Activated CD4-positive, CD25-positive, alpha-beta regulatory T cell treated with anti-CD3 and anti-CD28 coated beads, Interleukin-2, amount 50 U/mL, for 72 hours (primary cell): Measurements from ENCODE around the gene CD83.

ENCODE experiments used
- DNase-seq: peaks from one replicate; pipeline ENCODE4 v3.0.0; 2021

Gene CD83

GRCh38 chr6:14127611-14128010, 10.0 kb downstream of the CD83 start:
- no peak for DNase-seq

- no peak for DNase-seq
Observed at GRCh38 chr6:14128012-14128411, 10.4 kb downstream of the CD83 start.

- no peak for DNase-seq
Observed at GRCh38 chr6:14128746-14129145, 11.2 kb downstream of the CD83 start.

DNA sequence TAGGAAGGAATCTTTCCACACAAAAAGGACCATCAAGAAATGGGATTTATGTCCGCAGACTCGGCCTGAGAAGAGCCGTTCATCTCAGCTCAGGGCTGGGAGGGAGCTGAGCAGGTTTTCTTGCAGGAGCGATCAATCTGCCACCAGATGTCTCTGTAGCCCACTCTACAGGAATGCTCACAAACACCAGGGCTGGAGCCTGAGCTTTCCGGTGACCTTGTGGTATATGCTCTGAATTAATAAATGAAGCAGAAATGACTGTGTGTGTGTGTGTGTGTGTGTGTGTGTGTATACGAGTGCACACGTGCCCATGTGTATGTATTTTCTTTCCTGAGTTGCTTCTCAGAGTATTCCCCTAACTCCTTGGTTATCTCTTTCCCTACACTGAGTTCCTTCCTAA, 12.0 kb downstream of the CD83 start:
- DNase-seq, result no peak

DNA sequence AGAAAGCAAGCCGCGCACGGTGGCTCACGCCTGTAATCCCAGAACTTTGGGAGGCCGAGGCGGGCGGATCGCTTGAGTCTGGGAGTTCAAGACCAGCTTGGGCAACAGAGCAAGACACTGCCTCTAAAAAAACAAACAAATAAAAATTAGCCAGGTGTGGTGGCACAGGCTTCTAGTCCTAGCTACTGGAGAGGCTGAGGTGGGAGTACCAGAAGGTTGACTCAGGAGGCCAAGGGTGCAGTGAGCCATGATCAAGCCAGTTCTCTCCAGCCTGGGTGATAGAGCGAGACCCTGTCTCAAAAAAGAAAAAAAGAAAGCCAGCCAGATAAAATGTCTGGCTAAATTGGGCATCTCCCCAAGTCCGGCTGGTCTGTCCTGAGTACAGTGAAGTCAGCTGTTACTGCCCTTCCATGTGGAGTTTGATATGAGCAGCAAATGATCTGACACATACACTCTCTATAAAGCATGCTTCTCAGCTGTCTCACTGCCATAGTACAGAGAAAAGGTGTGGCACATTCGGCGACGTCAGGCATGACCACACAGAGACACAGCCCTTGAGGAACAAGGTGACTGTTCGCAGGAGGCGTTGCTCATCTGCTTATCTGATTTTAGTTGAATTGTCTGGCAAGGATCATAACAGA, 13.0 kb downstream of the CD83 start:
- DNase-seq, result no peak

DNA sequence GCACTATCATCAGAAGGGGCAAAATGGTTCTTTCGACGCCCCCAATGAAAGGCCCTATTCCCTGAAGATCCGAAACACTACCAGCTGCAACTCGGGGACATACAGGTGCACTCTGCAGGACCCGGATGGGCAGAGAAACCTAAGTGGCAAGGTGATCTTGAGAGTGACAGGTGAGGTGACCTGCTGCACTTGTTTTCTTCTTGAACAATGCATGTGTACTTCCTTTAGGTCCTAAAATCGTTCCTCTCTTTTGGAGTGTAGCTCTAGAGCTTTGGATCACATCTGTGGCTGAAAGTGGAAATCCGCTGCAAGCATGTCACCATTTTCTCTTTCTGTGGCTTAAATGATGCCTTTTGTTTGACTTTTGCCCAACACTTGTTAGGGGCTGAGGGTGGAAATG, 14.0 kb downstream of the CD83 start:
- DNase-seq, result no peak

DNA sequence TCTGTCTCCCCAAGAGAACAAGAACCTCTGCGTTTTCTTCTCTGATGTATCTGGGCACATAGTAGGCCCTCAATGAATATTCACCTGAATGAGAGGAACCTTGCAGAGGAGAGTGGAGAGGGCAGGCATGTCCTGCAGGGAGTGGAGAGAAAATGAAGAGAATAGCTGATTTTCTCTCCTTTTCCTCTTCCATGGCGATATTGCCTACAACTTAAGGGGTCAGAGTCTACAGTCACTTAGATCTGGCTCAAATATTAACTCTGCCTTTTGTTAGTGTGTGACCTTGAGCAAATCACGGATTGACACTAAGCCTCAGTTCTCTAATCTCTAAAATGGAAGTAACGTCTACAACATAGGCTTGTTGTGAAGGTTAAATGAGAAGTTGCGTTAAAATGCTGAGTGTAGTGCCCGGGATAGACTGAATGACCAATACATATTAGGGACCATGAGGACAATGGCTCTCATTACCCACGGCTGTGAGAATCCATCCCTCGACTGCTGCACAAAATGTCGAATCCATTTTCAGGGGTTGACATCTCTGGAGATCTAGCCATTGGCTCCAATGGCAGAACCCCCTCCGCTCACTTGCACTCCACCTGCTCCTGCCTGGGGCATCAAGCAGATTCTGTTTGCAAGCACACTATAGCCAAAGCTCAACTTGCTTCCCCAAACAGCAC, 14.8 kb downstream of the CD83 start:
- no peak for DNase-seq

- DNase-seq, result no peak
Observed at GRCh38 chr6:14132921-14133275, 15.3 kb downstream of the CD83 start.

DNA sequence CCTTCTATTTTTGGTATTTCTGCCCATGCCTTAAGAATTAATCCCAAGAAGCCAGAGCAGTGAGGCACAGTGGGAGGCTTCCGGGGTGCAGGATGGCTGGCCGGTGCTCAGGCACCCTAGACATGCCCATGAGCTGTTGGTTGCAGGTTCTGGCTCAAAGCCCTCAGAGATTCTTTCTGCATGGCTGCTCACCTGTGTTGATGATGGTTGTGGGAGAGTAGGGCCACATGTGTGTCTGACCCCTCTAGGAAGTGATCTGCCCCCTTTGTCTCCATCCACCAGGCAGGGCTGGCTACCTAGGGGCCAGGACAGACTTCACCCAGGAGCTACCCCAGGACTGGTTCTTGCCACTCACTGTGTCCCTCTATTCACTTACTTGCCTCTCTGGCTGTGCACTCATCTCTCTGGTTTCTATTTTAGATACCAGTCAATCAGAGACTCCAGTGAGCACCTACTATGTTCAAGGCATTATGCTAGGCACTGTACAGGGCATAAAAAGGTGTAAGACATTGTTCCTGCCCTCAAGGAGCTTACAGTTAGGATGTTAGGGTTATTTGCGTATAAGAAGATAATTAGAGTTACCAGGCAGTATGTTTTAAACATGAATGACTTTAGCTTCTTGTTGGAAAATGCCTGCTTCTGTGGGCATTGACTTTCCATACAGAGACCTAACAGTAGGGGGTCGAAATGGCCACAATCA, 16.8 kb downstream of the CD83 start:
- no peak for DNase-seq

DNA sequence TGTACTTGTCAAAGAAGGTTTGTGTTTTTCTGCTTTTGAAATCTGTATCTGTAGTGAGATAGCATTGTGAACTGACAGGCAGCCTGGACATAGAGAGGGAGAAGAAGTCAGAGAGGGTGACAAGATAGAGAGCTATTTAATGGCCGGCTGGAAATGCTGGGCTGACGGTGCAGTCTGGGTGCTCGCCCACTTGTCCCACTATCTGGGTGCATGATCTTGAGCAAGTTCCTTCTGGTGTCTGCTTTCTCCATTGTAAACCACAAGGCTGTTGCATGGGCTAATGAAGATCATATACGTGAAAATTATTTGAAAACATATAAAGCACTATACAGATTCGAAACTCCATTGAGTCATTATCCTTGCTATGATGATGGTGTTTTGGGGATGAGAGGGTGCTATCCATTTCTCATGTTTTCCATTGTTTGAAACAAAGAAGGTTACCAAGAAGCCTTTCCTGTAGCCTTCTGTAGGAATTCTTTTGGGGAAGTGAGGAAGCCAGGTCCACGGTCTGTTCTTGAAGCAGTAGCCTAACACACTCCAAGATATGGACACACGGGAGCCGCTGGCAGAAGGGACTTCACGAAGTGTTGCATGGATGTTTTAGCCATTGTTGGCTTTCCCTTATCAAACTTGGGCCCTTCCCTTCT, 18.4 kb downstream of the CD83 start:
- no peak for DNase-seq

GRCh38 chr6:14138701-14139215, 21.2 kb downstream of the CD83 start:
- DNase-seq, result no peak

DNA sequence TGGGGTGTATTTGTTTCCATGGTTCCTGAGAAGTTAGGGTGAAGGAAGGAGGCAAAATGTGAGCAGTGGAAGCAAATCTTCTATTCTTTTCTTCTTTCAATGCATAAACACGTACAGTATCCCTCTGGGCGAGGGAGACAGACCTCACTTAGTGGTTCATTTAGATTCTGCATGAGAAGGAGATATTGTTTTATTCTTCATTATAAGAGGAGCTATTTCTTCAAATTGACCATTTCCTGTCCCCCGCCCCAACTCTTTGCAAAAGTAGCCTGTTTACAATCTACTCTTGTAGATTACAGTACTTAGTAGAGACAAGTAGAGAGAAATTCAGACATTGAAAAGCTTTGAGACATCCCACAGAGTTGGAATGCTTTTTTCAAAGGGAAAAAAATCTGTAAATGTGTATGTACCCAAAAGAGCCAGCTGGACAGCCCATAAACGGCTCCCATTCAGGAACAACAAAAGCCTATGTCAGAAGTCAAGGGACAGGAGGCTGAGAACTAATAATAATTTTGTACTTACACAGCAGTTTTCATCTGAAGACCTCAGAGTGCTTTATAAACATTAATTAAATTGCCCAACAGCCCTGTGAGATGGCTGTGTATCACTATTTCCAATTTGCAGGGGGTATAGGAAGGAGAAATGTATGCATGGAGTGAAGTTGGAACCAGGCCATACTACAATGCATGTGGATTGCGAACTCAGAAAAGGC, 23.9 kb downstream of the CD83 start:
- no peak for DNase-seq

- no peak for DNase-seq
Observed at GRCh38 chr6:14142063-14142450, 24.5 kb downstream of the CD83 start.

DNA sequence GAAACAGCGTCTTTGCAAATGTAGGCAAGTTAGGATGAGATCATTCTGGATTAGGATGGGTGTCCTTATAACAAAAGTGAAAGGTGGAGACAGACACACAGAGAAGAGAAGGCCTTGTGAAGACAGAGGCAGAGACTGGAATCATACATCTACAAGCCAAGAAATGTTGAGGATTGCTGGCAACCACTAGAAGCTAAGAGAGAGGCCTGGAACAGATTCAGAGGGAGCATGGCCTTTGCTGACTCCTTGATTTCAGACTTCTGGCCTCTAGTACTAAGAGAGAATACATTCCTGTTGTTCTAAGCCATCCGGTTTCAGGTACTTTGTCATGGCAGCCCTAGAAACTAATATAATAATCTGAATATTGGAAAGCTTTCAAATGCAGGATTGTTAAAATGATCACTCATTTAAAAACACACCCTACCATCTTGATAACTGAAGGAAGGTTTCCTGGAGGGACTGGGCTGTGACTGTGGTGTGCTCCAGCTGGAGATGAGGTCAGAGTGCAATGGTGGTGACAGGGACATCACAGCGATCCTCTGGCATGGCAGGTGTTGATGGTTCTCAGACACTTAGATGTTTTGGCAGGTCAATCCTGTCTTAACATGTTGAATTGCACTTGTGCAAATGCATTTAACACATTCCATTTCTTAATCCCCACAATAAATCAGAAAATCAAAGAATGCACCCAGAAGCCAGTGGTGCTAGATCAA, 25.1 kb downstream of the CD83 start:
- DNase-seq, result no peak

- no peak for DNase-seq
Observed at GRCh38 chr6:14143305-14143704, 25.7 kb downstream of the CD83 start.

- peak; percentile 79 for DNase-seq
Observed at GRCh38 chr6:14144678-14145113, 27.1 kb downstream of the CD83 start.

GRCh38 chr6:14146506-14147096, 29.0 kb downstream of the CD83 start:
- no peak for DNase-seq

- DNase-seq, result no peak
Observed at GRCh38 chr6:14147891-14148290, 30.3 kb downstream of the CD83 start.

GRCh38 chr6:14148471-14148870, 30.9 kb downstream of the CD83 start:
- DNase-seq, result no peak

DNA sequence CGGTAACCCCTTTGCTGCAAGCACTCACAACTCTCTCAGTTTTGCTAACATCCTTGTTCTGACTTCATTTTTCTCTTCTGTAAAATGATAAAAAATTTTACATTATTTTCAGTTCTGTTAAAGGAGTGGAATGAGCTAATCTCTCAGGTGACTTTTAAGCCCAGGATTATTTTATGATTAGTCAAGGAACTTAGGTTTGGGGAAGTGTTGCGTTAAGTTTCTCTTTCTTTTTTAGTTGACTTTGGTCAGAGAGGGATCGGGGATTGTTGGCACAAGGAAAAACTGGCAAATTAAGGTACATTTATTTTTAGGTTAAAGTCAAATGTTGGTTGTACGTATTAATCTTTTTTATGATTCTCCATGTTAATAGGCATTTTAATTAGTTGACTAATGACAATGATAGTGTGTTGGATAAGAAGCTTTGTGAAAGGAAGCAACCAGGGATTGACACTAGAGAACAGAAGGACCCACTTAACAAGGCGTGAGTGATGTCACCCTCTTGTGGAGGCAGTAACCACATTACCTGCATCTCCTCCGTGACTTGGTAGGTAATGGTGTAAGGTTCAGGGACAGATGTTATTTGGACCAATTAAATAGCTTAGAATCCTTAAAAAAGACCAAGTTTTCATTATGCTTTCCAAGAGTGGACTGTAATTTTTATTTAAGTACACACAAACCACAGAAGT, 31.6 kb downstream of the CD83 start:
- DNase-seq, result no peak

GRCh38 chr6:14149739-14150130, 32.2 kb downstream of the CD83 start:
- no peak for DNase-seq
